HG03342 (cell line): ENCODE measurements around the gene ACSF3.
"Not testable (repeated sequence)": the region's sequence is repeated elsewhere in the genome, so short reads cannot be mapped to it uniquely, and the experiment has no call there.

Experiments used
- ATAC-seq: cut with Tn5 transposase; IDR thresholded peaks from one replicate; pipeline ENCODE4 v1.9.1; 2021; ENCODE audit warnings: mild to moderate bottlenecking, moderate library complexity; ENCODE audit not compliant: unreplicated experiment

Gene ACSF3

DNA sequence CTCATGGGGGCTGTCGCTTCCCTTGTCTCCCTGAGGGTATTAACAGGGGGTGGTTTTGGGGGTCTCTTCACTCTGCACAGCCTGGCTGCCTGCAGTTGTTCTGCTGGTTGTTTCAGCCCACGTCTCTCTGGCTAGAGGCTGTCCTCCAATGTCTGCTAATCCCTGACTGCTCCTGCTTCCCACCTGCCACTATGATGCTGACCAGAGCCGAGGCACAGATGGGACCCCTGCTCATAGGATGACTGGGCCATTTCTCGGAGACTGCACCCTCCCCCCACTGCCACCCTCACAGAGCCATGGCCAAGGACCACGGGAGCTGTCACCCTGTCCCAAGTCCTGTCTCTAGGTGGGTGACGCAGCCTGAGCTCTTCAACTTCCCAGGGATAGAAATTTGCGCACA is 1.6 kb upstream of the ACSF3 start:
- ATAC-seq, result no peak

DNA sequence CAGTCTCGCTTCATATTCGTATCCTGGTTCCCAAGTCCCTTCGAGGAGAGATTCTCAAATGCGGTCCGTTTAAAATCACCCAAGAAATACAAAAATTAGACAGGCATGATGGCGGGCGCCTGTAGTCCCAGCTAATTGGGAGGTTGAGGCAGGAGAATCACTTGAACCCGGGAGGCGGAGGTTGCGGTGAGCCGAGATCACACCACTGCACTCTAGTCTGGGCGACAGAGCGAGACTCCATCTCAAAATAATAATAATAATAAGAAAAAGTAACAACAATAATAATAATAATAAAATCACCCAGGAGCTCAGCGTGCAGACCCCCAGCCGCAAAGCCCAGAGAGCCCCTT is 425 bp upstream of the ACSF3 start:
- not testable (repeated sequence) for ATAC-seq

DNA sequence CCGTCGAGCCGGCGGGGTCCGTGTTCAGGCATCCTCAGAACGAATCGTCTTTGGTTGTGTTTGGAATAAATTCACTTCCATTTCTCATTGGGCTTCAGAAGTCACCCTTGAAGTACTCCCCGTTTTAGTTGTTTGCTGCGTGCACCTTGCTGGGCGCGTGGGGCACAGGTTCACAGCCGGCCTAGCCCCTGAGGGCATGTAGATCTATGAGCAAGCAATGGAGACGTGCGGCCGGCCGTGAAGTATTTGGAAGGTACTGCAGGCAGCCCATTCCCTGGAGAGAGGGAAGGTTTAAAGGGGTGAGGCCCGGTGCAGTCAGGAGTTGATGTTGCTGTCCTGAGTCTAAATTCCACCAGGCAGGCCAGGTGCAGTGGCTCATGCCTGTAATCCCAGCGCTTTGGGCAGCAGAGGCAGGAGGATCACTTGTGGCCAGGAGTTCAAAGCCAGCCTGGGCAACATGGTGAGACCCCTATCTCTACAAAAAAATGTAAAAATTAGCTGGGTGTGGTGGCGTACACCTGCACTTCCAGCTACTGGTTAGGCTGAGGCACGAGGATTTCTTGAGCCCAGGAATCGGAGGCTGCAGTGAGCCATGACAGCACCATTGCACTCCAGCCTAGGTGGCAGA is 714 bp downstream of the ACSF3 start:
- ATAC-seq, result no peak

DNA sequence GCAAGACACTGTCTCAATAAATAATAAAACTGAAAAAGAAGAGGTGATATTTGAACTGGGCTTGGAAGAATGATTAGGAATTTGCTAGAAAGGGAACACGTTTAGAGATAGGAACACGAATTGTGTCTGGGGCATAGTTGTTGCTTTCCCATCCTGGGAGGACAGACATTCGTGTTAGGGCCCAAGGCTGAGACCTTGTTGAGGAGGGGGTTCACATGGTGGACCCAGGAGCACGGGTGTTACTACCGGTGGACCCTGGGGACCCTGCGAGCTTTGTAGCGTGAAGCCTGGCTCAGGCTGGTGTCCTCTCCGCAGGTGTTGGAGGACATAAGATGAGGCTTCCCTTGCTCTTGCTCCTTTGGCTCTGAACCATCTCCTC is 1.2 kb downstream of the ACSF3 start:
- no peak for ATAC-seq

DNA sequence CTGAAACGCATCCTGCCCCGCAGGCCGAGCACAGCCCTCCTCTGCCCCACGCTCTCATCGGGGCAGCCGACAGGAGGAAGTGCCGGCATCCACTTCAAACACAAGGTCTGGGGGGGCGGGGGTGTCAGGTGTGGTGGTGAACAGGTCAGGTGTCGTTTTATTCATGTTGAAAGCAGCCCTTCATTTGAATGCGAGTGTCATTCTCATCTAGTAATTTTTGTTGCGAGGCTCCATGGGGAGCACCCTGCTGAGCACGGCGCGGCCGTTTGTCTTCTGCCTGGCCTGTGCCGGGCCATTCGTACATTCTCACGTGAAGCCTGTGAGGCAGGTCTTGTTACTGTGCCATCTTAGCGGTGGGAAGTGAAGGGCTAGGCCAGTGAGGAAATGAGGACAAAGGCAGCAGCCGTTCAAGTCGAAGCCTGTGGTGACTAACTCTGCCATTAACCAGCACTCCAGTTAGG is 1.9 kb downstream of the ACSF3 start:
- no peak for ATAC-seq

DNA sequence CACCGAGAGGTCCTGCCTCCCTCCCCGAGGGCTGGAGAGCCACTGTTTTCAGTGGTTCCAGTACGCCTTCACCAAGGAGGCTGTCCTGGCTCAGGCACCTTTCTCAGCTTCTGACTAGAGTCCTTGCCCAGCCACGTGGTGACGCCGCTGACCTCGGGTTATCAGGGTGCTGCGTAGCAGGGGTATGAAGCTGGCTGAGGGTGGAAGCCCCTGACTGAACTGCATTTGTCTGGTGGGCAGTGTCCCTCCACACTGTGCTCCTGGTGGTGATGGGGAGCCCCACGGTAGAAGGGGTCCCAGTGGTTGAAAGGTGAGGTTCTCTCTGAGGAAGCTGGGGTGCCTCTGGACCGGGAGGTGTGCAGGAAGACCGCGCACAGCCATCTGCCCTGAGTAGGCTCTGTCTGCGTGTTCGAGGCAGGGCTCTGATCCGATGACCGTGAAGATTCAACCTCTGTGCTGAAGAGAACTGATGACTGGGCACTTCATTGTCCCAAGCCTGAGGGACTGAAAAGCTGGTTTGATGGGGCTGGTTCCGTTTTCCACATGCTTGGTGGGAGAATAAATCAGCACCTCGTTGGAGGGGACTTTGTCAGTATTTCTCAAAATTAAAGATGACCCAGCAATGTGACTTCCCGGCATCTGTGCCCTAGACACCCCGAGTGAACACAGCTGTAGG is 2.5 kb downstream of the ACSF3 start:
- ATAC-seq, result no peak

DNA sequence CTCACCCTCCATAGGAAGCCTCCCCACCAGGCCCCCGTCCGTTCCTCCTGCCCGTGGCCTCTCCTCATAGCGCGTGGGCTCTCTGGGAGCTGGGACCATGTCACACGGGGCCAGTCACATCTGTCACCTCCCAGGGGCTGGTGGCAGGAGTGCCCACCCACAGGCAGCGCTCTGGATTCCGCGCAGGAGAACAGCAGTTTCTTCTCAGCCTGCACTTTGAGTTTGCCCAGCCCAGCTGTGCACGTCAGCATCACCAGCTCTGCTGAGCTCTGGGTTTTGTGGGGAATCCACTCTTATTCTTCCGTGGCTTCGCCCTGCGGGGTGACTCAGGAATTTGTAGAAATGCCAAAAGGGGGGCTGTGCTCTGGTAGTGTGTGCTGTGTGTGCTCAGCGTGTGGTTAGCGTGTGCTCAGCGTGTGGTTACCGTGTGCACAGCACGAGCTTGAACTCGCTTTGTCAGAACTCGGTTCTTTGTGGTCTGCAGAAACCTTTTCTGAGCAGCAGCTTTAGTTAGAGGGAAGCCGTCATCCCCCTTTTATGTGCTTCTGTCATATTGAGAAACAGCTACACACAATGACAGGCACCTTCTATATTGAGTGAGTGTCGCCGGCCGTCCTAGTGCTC is 3.2 kb downstream of the ACSF3 start:
- no peak for ATAC-seq

DNA sequence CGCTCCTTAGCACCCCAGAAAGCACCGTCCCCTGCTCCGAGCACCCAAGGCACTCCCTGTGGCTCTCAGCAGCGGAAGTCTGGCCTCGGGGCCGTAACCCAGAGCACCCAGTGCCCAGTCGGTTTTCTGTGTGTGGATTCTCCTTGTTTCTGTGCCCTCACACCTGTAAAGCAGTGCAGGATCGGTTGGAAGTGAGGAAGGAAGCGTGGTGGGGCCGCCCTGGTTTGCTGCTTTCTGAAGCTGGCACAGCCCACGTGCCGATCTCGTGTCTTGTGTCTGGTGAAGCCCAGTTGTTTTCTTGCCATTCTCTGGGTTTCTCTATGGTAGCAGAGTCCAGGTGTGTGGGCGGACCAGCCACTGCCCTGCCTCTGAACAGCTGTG is 3.7 kb downstream of the ACSF3 start:
- ATAC-seq, result no peak

DNA sequence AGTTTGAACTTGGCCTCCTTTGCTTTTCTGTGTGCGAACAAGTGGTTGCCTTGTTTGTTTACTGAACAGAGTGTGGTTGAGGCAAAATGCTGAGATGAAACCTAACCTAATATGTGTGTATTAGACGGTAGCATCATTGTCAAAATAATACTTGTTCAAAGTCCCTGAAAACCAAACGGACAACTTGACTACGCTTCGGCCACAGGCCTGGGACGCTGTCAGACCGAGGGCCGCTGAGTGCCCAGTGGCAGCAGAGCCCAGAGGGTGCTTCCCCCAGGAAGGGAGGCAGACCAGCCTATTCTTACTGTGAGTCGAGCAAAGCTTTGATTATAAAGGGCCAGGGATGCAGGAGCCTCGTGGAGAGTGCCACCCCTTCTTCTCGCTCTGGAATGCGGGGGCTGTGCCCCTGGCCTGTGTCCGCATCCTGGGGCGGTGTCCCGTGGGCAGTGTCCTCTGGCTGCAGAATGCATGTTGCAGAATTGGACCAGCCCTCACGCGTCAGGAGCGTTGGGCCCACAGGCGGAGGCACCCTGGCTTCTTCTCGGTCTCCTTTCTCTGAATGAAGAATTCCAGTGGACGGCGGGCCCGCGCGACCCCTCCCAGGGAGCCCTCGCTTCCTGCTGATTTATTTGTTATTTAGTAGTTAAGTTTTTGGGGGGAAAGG is 5.2 kb downstream of the ACSF3 start:
- ATAC-seq, result no peak

DNA sequence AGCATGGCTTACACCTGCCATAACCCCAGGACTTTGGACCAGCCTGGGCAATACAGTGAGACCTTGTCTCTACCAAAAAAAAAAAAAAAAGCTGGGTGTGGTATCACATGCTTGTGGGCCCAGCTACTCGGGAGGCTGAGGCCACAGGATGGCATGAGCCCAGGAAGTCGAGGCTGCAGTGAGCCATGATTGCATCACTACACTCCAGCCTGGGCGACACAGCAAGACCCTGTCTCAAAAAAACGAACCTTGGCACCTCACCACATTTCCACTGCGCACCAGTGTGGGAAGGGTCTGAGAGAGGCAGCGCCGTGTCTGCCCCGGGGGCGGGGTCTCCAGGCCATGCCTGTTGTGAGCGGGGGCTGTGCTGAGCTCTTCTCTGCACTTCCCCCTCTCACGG is 6.3 kb downstream of the ACSF3 start:
- ATAC-seq, result no peak

DNA sequence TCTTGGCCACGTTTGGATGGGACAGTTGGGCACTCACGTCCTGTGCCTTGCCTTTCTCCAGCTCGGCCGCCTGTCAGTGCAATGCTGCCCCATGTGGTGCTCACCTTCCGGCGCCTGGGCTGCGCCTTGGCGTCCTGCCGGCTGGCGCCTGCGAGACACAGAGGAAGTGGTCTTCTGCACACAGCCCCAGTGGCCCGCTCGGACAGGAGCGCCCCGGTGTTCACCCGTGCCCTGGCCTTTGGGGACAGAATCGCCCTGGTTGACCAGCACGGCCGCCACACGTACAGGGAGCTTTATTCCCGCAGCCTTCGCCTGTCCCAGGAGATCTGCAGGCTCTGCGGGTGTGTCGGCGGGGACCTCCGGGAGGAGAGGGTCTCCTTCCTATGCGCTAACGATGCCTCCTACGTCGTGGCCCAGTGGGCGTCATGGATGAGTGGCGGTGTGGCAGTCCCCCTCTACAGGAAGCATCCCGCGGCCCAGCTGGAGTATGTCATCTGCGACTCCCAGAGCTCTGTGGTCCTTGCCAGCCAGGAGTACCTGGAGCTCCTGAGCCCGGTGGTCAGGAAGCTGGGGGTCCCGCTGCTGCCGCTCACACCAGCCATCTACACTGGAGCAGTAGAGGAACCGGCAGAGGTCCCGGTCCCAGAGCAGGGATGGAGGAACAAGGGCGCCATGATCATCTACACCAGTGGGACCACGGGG is 7.1 kb downstream of the ACSF3 start:
- ATAC-seq, result no peak

DNA sequence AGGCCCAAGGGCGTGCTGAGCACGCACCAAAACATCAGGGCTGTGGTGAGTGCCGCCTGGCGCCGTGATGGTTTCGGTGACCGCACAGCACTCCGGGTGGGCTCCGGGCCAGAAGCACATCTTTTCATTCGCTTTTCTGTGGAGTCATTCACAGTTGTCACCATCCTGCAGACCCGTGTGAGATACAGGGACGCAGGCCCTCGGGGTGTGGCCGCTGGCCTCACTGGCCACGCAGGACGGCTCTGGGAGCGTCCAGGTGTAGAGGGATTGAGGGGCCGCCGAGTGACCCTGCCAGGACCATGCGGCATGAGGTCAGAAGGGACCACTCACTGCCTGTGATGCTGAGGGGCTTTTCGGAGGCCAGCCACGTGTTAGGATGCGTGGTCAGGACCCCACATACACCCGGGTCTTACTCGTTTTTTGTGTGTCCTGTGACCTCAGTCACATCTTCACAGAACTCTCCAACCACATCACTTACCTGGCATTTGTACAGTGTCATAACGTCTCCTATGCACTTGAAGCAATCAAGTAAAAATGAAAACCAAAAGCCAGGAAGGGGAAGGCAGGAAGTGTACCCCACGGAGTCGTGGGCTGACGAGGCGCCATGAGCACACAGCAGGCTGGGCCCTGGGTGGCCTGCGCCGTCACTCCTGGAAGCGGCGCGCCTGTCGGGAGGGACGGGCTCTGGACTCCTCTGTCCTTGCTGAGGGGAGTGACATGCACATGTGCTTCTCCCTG is 7.8 kb downstream of the ACSF3 start:
- no peak for ATAC-seq

DNA sequence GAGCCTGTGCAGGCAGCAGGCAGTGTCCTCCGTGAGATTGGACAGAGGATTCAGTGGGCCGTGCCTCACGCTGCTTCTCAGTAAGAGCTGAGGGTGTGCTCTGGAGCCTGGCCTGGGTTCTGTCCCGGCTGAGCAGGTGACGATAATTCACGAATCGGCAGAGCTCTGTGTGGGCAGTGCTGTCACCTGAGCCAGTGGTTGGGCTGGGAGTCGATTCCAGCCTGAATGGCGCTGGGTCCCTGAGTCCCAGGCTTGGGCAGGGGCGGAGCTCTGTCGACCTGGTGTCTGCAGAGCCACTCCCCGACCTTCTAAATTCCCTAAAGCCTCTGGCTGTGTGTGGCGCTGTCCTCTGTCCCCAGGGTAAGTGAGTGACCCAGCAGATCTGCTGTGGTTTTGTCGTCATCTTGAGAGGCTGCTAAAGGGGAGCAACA is 8.4 kb downstream of the ACSF3 start:
- ATAC-seq, result no peak

DNA sequence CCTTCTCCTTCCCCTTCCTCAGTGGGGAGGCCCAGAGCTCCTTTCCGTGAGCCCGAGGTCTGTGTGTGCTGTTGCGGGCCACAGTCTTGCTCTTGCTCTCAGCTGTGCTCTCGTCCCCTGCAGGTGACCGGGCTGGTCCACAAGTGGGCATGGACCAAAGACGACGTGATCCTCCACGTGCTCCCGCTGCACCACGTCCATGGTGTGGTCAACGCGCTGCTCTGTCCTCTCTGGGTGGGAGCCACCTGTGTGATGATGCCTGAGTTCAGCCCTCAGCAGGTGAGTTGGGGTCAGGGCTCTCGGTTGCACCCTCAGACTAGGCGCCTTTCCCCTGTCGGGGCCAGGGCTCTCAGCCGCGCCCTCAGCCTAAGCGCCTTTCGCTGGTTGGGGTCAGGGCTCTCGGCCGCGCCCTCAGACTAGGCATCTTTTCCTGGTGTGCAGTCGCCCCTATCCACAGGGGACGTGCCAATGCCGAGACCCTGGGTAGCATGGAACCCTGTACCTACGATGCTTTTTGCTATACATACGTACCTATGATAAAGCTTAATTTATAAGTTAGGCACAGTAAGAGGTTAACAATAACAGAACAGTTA is 8.9 kb downstream of the ACSF3 start:
- ATAC-seq, result no peak

DNA sequence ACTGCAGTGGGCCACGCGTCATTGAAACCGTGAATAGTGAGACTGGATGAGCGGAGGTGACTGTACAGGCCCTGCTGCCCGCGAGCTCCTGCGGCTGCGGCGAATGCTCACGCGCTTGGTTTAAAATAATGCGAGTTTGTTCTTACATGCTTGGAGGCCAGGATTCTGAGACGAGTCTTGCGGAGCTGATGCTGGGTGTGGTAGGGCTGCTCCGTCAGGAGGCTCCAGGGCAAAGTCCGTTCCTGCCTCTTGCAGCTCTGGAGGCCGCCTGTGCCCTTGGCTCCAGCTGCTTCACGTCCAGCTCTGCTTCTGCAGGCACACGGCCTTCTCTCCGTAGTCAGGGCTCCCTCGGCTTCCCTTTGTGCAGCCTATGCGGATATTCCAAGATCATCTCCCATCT is 9.5 kb downstream of the ACSF3 start:
- no peak for ATAC-seq

DNA sequence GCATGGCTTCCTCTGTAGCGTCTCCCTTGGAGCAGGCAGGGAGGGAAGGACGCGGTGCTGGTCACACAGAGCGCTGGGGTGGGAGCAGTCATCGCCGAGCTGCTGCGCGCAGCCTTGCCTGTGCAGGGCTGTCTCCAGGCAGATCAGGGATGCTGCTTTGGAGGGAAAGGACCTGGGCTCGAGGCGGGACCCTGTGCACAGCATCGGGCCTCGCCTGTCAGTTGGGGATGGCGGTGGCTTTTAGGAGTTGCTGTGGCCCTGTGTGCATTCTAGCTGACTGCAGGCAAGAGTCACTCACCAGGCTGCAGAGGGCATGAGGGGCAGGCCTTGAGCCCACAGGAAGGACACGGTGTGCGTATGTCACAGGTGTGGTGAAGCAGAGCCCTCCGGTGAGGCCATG is 10.1 kb downstream of the ACSF3 start:
- no peak for ATAC-seq

DNA sequence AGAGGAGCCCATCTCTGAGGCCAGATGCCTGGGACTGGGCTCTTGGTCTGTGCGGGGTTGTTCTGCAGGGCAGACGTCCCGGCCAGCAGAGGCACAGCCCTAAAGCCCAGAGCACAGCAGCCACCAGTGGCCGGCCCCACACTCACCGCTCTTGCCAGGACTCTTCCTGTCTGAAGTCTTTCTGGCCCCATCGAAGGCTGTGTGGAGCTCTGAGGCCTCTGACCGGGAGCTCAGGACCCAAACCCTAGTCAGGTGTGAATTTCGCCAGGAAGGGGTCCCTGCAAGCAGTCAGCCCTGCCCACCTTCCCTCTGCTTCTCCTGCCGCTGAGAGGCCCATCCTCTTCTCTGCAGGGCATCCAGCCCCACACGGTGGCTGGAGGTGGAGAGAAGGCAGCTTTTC is 10.7 kb downstream of the ACSF3 start:
- ATAC-seq, result no peak

DNA sequence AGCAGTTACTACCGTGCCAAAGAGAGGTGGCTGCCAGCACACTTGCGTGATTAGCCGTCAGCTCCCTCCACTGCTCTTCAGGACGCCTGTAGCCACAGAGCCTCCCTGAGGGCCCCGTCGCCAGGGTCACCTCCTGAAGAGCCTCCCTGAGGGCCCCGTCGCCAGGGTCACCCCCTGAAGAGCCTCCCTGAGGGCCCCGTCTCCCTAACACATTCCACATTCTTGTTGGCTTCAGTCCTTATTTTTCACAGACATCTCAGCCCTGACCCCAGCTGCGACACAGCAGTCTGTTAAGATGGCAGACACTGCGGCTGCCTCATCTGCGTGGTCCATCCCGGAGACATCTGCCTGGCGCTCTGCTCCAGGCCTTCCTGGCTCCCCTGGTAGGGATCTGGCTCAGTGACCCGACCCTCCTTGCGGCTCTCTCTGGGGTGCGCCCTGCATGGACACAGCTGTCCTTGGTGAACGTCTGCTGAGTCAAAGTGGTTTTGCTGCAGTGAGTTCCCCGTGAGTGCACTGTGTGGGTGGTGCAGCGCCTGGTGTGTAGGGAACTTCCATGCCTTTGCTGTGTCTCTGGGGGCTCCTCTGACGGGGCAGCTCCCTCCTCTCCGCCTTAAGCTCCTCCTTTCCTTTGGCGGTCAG is 11.4 kb downstream of the ACSF3 start:
- no peak for ATAC-seq

DNA sequence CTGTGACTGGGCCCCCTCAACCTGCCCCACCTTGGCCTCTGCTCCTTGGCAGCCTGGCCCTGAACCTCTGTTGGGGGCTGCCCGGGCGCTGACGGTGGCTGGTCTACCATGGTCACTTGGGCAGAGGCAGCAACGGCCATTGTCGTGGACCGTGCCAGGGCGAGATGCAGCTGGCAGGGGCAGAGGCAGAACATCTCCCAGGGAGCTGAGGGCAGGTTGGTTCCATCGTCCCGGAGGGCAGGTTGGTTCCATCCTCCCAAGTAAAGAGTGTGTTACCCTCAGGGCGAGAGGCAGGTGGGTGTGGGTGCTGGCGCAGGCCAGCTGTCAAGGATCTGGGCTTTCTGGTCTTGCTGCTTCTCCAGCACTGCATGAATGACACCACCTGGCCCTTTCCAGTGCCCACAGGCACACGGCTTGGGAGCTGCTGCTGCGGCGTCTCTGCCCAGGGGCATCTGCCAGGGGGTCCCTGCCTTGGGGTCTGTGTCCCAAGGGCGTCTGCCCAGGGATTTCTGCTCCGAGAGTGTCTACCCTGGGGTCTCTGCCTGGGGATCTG is 12.0 kb downstream of the ACSF3 start:
- no peak for ATAC-seq
